ENCODE measurements around the gene SPATA19.

Gene SPATA19

DNA sequence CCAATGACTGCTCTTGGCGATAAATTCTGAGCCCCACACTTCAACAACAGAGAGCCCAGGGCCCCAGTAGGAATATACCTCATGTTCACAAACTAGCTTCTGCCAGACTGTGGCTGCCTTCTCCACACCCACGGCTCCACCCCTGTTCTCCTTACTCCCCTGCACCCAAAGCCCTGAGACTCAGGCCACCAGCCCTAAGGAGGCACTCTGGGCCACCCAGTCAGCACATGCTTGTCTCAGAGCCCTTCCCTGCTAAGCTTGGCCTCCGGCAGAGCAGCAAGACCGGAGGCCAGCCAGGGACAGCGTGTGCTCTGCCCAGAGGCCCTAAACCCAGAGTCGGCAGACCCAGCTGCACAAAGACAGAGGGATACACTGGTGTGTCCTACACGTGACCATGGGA, 27.9 kb downstream of the SPATA19 start:
- no peak for FAIRE-seq

DNA sequence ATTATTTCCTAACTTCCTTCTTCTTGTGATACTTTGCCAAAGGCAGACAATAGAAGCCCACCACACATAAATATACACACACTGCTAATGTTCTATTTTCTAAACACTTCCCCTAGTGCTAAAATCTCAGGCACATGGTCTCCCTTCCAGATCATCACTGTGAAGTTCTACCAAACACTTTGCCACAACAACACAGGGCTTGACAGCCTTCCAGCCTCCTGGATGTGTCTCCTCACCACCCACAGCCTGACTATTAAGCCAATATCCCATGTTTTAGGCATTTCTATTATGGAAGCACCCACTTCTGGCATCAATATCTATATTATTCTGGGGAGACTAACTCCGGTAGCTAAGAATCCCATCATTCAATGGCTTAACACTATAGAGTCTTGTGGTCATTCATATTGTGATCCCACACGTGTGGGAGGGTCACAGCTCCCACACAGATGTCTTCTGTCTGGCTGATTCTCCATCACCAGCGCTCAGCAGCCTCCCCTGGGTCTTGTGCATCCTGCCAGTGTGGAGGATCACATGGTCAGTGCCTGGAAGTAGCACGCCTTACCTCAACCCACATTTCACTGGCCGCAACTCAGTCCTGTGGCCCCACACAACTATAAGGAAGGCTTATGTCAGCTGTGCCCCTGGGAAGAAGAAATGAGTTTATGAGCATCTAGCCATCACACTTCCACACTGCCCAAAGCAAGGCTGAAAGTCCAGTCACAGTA, 29.0 kb downstream of the SPATA19 start:
- no peak for FAIRE-seq

DNA sequence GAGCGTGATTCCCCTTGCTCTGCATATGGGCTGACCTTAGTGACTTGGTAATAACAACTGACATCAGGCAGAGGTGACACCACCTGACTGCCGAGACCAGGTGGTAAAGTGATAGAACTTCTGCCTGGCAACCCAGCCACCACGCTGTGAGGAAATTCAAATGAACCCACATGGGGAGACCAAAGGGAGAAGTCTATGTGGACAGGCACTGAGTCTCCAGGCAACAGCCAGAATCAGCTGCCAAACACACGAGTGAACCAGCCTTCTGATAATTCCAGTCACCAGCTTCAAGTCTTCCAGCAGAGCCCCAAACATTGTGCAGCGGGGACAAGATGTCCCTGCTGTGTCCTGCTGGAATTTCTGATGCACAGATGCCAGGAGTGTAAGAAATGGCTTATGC, 29.7 kb downstream of the SPATA19 start:
- no peak for FAIRE-seq

DNA sequence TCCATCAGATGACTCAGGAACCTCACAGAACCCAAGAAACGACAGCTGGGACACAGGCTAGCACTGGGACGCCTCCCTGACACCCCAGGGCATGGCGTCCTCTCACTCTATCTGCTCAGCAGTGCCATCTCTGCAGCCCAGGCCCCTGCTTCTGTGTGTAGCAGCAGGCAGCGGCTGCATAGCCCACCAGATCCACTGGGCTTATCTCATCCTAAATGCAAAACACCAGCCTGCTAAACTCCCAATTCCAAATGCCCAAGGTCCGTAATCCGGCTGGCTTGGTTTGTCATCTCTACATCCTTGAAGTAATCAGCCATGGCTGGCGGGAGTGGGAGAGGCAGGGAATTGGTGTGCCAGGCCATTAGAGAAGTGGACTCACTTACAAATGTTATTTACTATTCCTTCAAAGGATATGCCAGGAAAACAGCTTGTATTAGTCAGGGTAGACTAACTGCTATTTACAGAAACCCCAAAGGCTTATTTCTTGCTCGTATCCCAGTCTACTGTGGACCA, 30.7 kb downstream of the SPATA19 start:
- no peak for FAIRE-seq

DNA sequence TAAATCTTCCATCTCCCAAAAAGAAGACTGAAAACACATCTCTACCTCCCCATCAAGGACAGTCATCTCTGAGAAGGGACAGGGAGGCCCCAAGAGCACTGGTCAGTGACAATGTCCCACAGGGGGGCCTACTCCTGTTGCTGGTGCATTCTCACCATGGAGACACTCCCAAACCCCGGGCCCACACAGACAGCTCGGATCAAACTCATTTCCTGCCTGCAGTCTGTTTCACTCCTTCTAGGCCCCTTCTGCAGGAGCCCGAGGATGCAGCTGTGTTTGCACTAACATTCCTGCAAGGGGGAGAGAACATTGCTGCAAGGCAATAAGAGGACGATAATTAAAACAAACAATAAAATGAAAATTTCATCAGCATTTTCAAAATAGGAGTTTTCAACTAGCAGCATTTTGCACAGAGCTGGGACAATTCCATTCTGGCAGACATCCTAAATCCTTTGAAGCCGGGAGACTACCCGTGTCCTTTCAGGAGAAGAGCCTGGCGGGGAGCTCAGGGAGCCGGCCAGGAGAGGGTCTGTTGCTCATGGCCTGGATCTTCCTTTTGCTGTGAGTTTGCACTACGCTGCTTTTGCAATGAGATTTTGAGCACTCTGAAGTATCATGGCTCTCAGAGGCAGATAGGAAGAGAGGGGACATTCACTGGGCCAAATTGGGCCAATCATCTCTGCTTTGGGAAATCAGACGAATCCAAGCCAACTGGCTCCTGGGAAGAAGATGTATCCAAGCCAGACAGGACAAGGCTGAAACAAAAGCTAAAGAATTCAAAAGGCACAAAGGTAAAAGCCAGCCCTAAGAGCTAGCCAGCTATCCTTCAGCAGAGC, 33.2 kb downstream of the SPATA19 start:
- FAIRE-seq = no peak

DNA sequence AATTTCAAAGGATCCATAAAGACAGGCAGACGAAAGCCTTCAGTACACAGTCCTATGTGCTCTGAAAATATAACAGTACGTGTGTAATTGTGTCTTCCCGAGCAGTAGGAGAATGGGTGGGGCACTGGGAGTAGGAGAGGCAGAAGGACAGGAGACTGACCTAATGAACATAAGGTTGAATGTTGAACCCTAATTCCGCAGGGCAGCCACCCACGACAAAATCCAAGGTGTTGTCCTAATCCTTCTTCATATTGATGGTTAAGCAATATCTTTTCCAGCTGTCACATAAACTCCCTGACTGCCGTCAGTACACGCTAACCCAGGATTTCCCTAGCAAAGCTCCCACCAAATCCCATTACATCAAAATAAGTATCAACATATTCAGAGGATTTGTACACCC, 34.5 kb downstream of the SPATA19 start:
- no peak for FAIRE-seq

DNA sequence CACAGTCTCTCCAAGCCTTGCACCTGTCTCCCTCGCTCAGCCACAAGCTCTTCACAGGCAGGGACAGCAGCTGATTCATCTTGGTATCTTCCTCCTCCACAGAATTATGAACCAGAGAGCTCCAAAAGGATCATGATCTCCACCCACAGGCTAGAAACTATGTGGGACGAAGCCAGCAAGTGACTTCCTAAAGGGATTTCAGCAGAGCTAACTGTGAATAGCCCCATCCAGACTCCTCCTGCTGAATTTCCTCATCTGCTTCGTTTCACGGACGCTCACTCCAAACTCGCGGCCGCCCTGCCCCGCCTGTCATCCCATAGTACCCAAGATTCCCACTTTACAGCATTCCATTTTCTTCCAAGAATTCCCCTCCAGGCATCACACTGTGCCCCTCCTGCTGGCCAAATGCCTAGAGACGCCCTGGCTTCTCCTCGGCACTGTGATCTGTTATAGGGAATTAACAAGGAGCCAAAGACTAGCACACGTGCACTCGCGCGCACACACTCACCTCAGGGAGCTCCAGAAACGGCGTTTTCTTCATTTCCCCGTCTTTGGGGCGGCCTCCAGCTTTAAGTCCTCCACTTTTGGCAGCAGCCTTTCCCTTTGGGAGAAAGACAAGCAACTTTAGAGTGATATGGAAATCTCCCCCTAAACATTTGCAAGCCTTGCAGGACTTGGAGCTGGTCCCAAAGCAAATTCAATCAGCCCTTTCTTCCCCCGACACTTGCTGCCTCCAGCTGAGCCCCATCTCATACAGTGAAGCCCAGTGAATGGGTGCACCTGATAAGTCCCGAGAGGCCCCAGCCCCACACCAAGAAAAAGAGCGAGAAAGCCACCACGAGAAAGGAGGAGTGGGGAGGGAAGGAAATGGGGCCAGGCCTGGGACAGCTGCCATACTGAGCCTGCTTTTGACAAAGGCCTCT, 35.5 kb downstream of the SPATA19 start:
- no peak for FAIRE-seq

DNA sequence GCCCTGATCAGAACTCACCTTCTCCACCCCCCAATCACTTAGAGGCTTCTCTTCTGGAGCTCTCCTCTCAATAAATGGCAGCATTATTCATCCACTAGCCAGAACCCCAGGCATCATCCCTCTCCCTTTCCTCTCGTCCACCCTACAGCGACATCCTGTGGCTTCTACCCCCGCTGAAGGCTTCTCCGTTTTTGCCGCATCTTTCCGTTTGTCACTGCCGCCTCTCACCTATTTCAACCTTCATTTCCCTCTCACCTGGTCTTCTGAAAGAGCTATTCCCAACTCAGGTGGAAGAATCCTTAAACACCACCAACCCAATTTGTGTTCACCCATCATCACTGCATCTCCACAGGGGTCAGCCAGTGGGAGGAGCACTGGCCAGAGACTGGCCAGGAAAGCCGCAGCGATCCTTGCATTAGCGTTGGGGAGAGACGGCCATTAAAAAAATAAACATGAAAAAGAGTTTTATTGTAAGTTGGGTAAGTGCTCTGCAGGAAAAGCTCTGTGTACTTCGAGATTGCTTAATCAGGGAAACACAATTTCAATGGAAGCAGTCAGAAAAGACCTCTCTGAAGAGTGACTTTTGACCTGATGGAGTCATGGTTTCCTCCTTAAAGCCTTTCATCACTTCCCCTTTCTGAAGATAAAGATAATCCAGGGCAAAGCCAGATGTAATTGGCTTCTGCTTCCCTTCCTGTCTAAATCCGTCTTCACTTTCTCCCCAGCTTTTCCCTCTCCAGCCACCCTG, 36.7 kb downstream of the SPATA19 start:
- no peak for FAIRE-seq

DNA sequence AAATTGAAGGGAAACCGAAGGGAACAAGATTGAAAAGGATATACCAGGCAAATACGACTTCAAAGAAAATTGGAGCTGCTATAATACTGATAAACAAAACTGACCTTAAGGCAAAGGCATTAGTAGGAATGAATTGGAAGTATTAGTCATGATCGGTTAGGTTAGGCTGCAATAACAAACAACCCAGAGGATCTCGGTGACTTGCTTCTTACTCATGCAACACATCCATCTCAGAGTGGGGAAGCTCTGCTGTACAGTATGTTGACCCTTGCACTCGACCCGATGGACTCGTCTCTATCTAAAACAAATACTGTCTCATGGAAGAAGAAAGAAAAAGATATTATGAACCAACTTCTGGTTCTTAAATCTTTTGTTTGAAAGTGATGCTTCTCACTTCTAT, 42.3 kb downstream of the SPATA19 start:
- FAIRE-seq = no peak

DNA sequence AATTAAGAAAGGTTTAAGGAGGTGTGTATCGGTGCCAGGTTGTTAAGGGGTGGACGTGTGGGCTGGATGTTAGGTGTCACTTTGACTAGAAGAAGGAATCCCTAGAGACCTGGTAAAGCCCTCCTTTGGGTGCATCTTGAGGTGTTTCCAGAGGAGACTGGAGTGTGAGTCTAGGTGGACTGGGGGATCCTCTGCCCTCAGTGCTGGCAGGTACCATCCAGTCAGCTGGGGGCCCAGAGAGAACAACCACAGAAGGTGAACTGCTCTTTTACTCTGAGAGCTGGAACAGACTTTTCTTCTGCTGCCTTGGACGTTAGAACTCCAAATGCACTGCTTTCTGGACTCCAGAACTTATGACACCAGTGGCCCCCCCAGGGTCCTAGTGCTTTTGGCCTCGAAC, 44.0 kb downstream of the SPATA19 start:
- no peak for FAIRE-seq

DNA sequence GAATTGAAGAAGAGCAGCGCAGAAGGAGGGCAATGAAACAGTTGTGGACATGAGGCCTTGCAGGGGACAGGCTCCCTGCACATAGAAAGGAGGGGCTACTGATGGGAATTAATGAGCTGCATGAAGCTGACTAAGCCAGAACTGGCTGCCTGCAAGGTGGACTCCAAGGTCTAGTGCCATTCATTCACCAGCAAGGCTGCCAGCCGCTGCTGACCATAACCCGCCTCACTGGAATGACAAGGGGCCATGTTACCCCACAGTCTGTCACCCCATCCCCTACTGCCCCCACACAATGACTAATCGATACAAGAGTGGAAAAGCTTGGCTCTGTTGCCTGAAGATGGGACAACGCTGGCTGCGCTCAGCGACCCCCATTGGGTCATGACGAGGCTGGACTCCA, 44.6 kb downstream of the SPATA19 start:
- FAIRE-seq = no peak

DNA sequence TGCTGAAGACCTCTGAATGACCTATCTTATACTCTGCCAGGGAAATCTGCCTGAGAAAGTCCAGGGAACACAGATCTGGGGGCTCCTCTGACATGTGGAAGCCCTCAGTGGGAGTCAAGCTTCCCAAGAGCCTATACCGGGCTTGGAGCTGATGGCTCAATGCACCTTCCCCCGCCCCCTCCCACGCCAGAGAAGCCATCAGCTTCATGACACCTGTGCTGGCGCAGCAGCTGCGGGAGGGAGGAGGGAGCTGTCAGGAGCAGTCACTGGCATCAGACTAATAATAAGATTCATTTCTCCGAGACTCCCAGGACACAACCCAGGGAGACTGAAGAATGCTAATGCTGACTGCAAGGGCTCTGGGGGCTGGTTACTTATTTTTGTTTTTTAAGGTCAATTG, 47.8 kb downstream of the SPATA19 start:
- no peak for FAIRE-seq

DNA sequence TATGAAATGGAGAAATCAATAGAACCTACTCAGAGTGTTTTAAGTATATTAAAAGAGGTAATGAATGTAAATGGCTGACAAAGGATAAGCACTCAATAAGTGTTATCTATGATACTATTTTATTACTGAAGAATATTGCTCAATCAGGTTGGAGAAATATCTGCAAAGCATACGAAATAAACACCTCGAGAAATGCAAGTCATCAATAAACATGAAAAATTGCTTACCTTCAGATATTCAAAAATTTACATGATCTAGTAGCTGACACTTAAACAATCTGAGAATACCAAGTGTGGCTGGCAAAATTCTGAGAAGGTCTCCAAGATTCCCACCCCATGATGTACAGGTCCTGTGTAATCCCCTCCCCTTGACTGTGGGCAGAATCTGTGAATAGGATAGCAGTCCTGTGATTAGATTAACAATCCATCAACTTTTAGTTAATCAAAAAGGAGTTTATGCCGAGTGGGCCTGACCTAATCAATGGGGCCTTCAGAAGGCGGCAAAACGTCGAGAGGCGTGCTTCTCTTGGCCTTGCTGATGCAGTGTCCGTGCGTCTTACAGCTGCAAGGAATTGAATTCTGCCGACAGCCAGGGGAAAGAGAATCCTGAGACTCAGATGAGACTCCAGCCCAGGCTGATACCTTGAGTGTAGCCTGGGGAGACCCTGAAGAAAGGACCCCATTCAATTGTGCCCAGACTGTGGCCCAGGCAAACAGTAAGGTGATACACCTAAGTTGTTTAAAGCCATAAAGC, 49.1 kb downstream of the SPATA19 start:
- no peak for FAIRE-seq

DNA sequence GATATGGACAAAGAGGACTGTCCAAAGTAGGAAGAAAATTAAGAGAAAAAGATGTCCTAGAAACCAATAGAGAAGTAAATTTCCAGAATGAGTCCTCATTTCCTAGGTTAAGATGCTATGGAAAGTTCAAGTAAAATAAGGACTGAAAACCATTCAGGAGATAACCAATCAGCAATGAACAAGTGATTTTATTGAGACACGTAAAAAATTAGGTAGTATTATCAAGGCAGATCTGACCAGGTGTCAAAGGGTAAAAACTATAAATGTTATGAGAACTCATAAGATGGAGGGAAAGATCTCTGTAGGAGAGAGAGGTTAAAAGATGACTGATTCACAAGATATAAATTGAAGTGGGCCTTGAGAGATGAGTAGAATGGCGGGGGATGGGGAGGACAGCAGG, 50.2 kb downstream of the SPATA19 start:
- FAIRE-seq = no peak

DNA sequence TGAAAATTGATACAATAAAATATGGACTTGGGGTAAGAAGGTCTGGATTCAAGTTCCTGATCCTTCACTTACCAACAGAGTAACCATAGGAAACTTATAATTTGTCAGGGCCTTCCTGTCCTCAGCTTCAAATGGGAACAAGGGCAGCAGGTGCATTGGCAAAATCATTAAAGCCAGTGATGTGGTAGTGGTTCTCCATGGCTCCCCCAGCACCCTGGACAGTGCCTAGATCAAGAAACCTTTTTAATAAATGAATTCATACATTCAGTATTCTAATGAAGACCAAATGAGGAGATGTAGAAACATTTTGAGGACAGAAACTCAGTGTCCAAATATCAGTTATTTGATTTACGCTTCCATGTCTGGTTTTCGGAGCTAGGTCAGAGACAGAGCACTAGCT, 51.1 kb downstream of the SPATA19 start:
- FAIRE-seq = no peak

DNA sequence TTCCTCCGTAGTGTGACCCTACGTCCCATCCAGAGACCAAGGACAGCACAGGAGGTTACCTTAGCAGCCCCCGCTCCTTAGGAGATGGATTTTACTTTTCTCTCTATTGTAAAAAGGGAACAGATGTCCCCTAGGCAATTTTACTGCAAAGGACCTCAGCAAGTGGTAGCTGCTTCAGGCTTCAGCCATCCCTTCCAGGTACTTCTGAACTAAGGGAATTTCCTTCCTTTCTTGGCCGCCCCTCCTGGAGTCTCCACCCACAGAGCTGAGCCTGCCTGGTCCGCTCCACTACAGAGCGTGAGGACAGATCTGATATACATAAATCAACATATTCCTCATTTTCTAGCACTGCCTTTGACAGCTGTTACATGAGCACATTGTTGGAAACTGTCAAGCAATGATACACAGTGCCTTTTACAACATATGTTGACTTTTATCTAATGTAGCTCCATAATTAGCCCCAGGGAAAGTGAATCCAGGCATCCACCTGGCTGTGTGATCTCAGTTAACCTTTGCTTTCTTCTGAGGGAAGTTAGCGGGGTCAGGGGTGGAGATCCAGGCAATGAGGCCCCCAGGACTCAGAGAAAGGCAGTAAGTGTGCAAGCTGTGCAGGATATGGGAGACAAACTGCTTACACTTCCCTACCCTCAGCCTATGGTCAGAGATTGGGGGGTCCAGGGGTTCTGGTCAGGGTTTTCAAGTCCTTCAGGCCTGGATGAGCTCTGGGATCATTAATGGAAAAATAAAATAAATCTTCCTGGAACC, 51.9 kb downstream of the SPATA19 start:
- FAIRE-seq = no peak

DNA sequence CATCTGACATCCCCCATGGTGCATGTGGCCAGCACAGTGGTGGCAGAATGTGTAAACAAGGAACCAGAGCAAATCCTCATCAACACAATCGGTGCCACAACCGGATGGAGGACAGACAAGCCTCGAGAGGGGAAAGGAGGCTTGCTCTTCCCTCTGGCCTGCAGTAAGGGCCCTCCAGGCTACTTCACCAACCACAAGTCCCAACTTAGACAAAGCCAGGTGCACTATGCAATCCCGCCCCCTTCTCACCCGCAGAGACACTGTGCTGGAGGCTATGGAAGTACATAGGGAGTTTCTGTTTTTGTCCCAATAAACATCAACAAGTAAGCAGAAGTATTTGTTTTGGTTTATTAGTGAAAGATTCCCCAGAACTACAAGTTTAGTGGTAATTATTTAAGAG, 54.3 kb downstream of the SPATA19 start:
- FAIRE-seq = no peak
